HCT116 (cell line): ENCODE measurements around the gene NAA16. TPM values are rescaled to one million over a fixed set of nuclear protein-coding genes. Genes with fewer than 3 reads are reported as not detected.

Source experiments
- ATAC-seq: fragments of 200-7000 bp; cut with Tn5 transposase; 2 replicates; pipeline ENCODE4 v1.9.1; 2020; ENCODE audit warnings: mild to moderate bottlenecking, moderate library complexity
- BruUV-seq: library from RNA; stranded (reverse); fragments of 400-500 nt; replicated peaks from 2 replicates; lab custom pipeline; 2021; lab: Mats Ljungman, UMichigan
- CTCF ChIA-PET: fragments of 300-600 bp; sonication (Branson Sonifier 250); formaldehyde crosslinking; loops from one replicate; lab custom pipeline; 2021; ENCODE audit warnings: antibody characterized with exemption; lab: Charles Lee
- POLR2A ChIA-PET: fragments of 300-600, 350-600 bp; sonication (Branson Sonifier 250); formaldehyde crosslinking; loops from one replicate; lab custom pipeline; 2021; ENCODE audit warnings: antibody characterized with exemption; lab: Charles Lee
- RAD21 ChIA-PET, 2 experiments: fragments of 300-600 bp; sonication (Branson Sonifier 250); formaldehyde crosslinking; loops; one replicate each; lab custom pipeline; 2023; ENCODE audit warnings: low total read pairs in 2 of 2; ENCODE audit not compliant: uncharacterized antibody in 2 of 2, unreplicated experiment in 2 of 2, low non-redundant PET in 1 of 2; lab: Charles Lee
- DNase-seq: peaks from one replicate; pipeline ENCODE4 v3.0.0-alpha.2; 2010; ENCODE audit warnings: low read depth, low spot score
- H2AFZ ChIP-seq: fragments of 200-600 bp; shearing (Covaris generic), sonication (generic); 2 replicates; pipeline ENCODE4 v1.6.1; 2017; ENCODE audit warnings: low read depth, mixed run types, mixed read lengths, antibody characterized with exemption, low read length; ENCODE audit not compliant: poor library complexity, severe bottlenecking
- H3K27ac ChIP-seq: 2 replicates; pipeline ENCODE4 v1.5.1; 2012; ENCODE audit warnings: low read depth, low read length
- H3K27me3 ChIP-seq: fragments of 200-600 bp; sonication (generic); 2 replicates; pipeline ENCODE4 v1.6.1; 2016; ENCODE audit warnings: mixed run types, low read length, mixed read lengths; ENCODE audit not compliant: insufficient read depth
- H3K36me3 ChIP-seq, 2 experiments: fragments of 200-500 bp in 1 of 2; fragments of 200-600 bp in 1 of 2; sonication (Bioruptor generic) in 1 of 2; sonication (generic) in 1 of 2; 2 replicates each; pipeline versions ENCODE4 v1.5.1 to v1.6.1; 2014 to 2016; ENCODE audit warnings: low read length in 2 of 2, inconsistent platforms in 1 of 2, mixed read lengths in 1 of 2, mixed run types in 1 of 2; ENCODE audit not compliant: insufficient read depth in 2 of 2, control insufficient read depth in 1 of 2
- H3K4me1 ChIP-seq, 2 experiments: fragments of 200-600 bp in 1 of 2; sonication (generic) in 1 of 2; 2 replicates each; pipeline versions ENCODE4 v1.5.1 to v1.6.1; 2012 to 2017; ENCODE audit warnings: low read length in 2 of 2, inconsistent platforms in 1 of 2, mild to moderate bottlenecking in 1 of 2, mixed read lengths in 1 of 2, mixed run types in 1 of 2, moderate library complexity in 1 of 2; ENCODE audit not compliant: insufficient read depth in 2 of 2, control insufficient read depth in 1 of 2
- H3K4me2 ChIP-seq: fragments of 200-600 bp; sonication (generic); 2 replicates; pipeline ENCODE4 v1.6.1; 2017; ENCODE audit warnings: mixed run types, low read length, mixed read lengths
- H3K4me3 ChIP-seq, 2 experiments: fragments of 200-600 bp in 1 of 2; sonication (generic) in 1 of 2; replicated peaks in 1 of 2; 2 replicates each; pipeline ENCODE4 v1.5.1; 2011 to 2016; ENCODE audit warnings: low read length in 2 of 2, control low read depth in 1 of 2, low read depth in 1 of 2, mild to moderate bottlenecking in 1 of 2, mixed read lengths in 1 of 2, mixed run types in 1 of 2
- H3K79me2 ChIP-seq: fragments of 200-600 bp; sonication (generic); 2 replicates; pipeline ENCODE4 v1.6.1; 2017; ENCODE audit warnings: mild to moderate bottlenecking, mixed run types, low read length, moderate library complexity, mixed read lengths; ENCODE audit not compliant: insufficient read depth
- H3K9ac ChIP-seq: fragments of 200-600 bp; sonication (generic); 2 replicates; pipeline ENCODE4 v1.6.1; 2016; ENCODE audit warnings: low read length, mixed read lengths
- H3K9me2 ChIP-seq: fragments of 200-600 bp; sonication (generic), shearing (Covaris generic); 2 replicates; pipeline ENCODE4 v1.6.1; 2017; ENCODE audit warnings: mixed run types, mild to moderate bottlenecking, moderate library complexity; ENCODE audit not compliant: insufficient read depth
- H3K9me3 ChIP-seq, 2 experiments: fragments of 200-500 bp in 1 of 2; fragments of 200-600 bp in 1 of 2; sonication (Bioruptor generic) in 1 of 2; sonication (generic) in 1 of 2; 2 replicates each; pipeline ENCODE4 v1.6.1; 2014 to 2017; ENCODE audit warnings: low read length in 2 of 2, mixed read lengths in 2 of 2, inconsistent platforms in 1 of 2, low read depth in 1 of 2, mild to moderate bottlenecking in 1 of 2, mixed run types in 1 of 2, moderate library complexity in 1 of 2; ENCODE audit not compliant: control insufficient read depth in 1 of 2, insufficient read depth in 1 of 2
- H4K20me1 ChIP-seq: fragments of 200-600 bp; sonication (generic), shearing (Covaris generic); 2 replicates; pipeline ENCODE4 v1.6.1; 2017; ENCODE audit warnings: mixed run types, mild to moderate bottlenecking, moderate library complexity; ENCODE audit not compliant: insufficient read depth
- ATF3 ChIP-seq: IDR thresholded peaks from 2 replicates; pipeline ENCODE4 v1.6.1; 2012
- CBX3 ChIP-seq: IDR thresholded peaks from 2 replicates; pipeline ENCODE4 v1.6.1; 2012; ENCODE audit warnings: low read depth
- CEBPB ChIP-seq: IDR thresholded peaks from 2 replicates; pipeline ENCODE4 v1.6.1; 2012; ENCODE audit warnings: low read depth
- CTCF ChIP-seq, 3 experiments: fragments of 200-600 bp in 1 of 3; sonication (generic) in 1 of 3; IDR thresholded peaks in 2 of 3; conservative IDR thresholded peaks in 1 of 3; 2 replicates each; pipeline ENCODE4 v1.5.1; 2012 to 2017; ENCODE audit warnings: low read depth in 2 of 3, low read length in 2 of 3, antibody characterized with exemption in 1 of 3, borderline replicate concordance in 1 of 3, control low read depth in 1 of 3, mild to moderate bottlenecking in 1 of 3, mixed read lengths in 1 of 3, mixed run types in 1 of 3, moderate library complexity in 1 of 3; ENCODE audit not compliant: insufficient read depth in 1 of 3
- ELF1 ChIP-seq: IDR thresholded peaks from 2 replicates; pipeline ENCODE4 v1.6.1; 2012; ENCODE audit warnings: low read depth, borderline replicate concordance
- EZH2 ChIP-seq: fragments of 200-600 bp; sonication (generic); IDR thresholded peaks from 2 replicates; pipeline ENCODE4 v1.6.1; 2017; ENCODE audit warnings: antibody characterized with exemption, mixed run types
- EZH2phosphoT487 ChIP-seq: fragments of 200-600 bp; IDR thresholded peaks from 2 replicates; pipeline ENCODE4 v1.6.1; 2018; ENCODE audit warnings: antibody characterized with exemption, borderline replicate concordance
- FOSL1 ChIP-seq: IDR thresholded peaks from 2 replicates; pipeline ENCODE4 v1.6.1; 2012; ENCODE audit warnings: low read depth
- JUND ChIP-seq: IDR thresholded peaks from 2 replicates; pipeline ENCODE4 v1.6.1; 2012
- POLR2A ChIP-seq: IDR thresholded peaks from 2 replicates; pipeline ENCODE4 v1.7.0; 2011; ENCODE audit warnings: borderline replicate concordance; ENCODE audit not compliant: insufficient read depth, insufficient read length; ENCODE audit errors: extremely low read depth
- POLR2AphosphoS5 ChIP-seq: IDR thresholded peaks from 2 replicates; pipeline ENCODE4 v1.6.1; 2011; ENCODE audit warnings: mild to moderate bottlenecking, low read depth, low read length, moderate library complexity
- RAD21 ChIP-seq: IDR thresholded peaks from 2 replicates; pipeline ENCODE4 v1.6.1; 2012; ENCODE audit warnings: low read depth, mild to moderate bottlenecking
- REST ChIP-seq: IDR thresholded peaks from 2 replicates; pipeline ENCODE4 v1.6.1; 2012; ENCODE audit warnings: low read depth
- SIN3A ChIP-seq: IDR thresholded peaks from 2 replicates; pipeline ENCODE4 v1.6.1; 2012; ENCODE audit warnings: low read depth
- SP1 ChIP-seq: IDR thresholded peaks from 2 replicates; pipeline ENCODE4 v1.6.1; 2012; ENCODE audit warnings: low read depth
- SRF ChIP-seq: IDR thresholded peaks from 2 replicates; pipeline ENCODE4 v1.6.1; 2012; ENCODE audit warnings: low read depth
- TCF7L2 ChIP-seq: IDR thresholded peaks from 2 replicates; pipeline ENCODE4 v1.7.0; 2011; ENCODE audit warnings: borderline replicate concordance, inconsistent platforms; ENCODE audit not compliant: insufficient read depth, insufficient read length; ENCODE audit errors: extremely low read depth
- ZBTB33 ChIP-seq: IDR thresholded peaks from 2 replicates; pipeline ENCODE4 v1.6.1; 2011; ENCODE audit warnings: mild to moderate bottlenecking, low read length, moderate library complexity; ENCODE audit not compliant: insufficient replicate concordance; ENCODE audit errors: extremely low read depth
- ZFX ChIP-seq: fragments of 450-650 bp; IDR thresholded peaks from 2 replicates; pipeline ENCODE4 v1.6.1; 2017
- ZNF274 ChIP-seq: fragments of 200-500 bp; sonication (Bioruptor generic); IDR thresholded peaks from 2 replicates; pipeline ENCODE4 v1.6.1; 2014; ENCODE audit warnings: mild to moderate bottlenecking, low read depth, low read length, inconsistent platforms
- intact Hi-C: fragments of 100-400 bp; cut with micrococcal nuclease; formaldehyde crosslinking; loops from 2 replicates; pipeline ENCODE4 v1.10.0; 2022
- total RNA-seq: library from RNA; stranded (reverse); gene quantifications from one replicate; pipeline ENCODE4 v1.2.1, GENCODE V29; 2021; ENCODE audit not compliant: unreplicated experiment

Gene NAA16
- total RNA-seq, 1 experiment from 2014 or later: 19.1 TPM

GRCh38 chr13:41408746-41409145 is 97.7 kb downstream of the NAA16 start:
- no TSS peak for BruUV-seq
- Histone ChIP-seq H3K9me3 (no peaks in the 10 kb centered on the region), H3K27ac (no peak overlapping the region), H4K20me1 (no peaks in the 10 kb centered on the region), H3K4me1 (0 out of 4 replicates have a peak, but pooled peaks cover 0 to 4% of the 10 kb centered on the region in 2 experiments), H3K4me2 (no peak overlapping the region), H3K9me2 (no peaks in the 10 kb centered on the region), H3K4me3 (no peak overlapping the region), H3K9ac (no peak overlapping the region), H2AFZ (no peak overlapping the region), H3K79me2 (no peaks in the 10 kb centered on the region), H3K36me3 (no peaks in the 10 kb centered on the region), H3K27me3 (no peaks in the 10 kb centered on the region)
- CTCF ChIA-PET: no interaction called here
- RAD21 ChIA-PET: no interaction called here
- DNase-seq: no peak
- TF ChIP-seq ZFX (no peak), SP1 (no peak), ZNF274 (no peak), REST (no peak), JUND (no peak), CTCF (IDR thresholded peaks at IDR 0.05 in 2 of 3, conservative IDR thresholded peaks at IDR 0.05 in 1 of 3; ENCODE audit: borderline replicate concordance in 1 of 3, insufficient read depth in 1 of 3, low read depth in 2 of 3, low read length in 2 of 3) (no peak), CEBPB (no peak), FOSL1 (no peak), TCF7L2 (no peak), EZH2phosphoT487 (no peak), EZH2 (no peak), SIN3A (no peak), SRF (no peak), ATF3 (no peak), POLR2AphosphoS5 (no peak), ZBTB33 (no peak), RAD21 (no peak), CBX3 (no peak), ELF1 (no peak), POLR2A (no peak)
- POLR2A ChIA-PET: no interaction called here
- ATAC-seq: no peak
- intact Hi-C loops: no loop called here
